GM19467 (cell line): ENCODE results near the gene ATAD1.
"Not testable (repeated sequence)": the region's sequence is repeated elsewhere in the genome, so short reads cannot be mapped to it uniquely, and the experiment has no call there.

Experiments used
- ATAC-seq: cut with Tn5 transposase; IDR thresholded peaks from one replicate; pipeline ENCODE4 v1.9.1; 2021; ENCODE audit warnings: mild to moderate bottlenecking, moderate library complexity; ENCODE audit not compliant: unreplicated experiment

ATAD1 gene

GRCh38 chr10:87817609-87818504, at the start of gene ATAD1:
ATAD1 (minus strand) TSS chr10:87818226; CDS start chr10:87814599, 3,627 bp downstream.
- peak; percentile 75 for ATAC-seq

- no peak for ATAC-seq
These were observed 49.4 kb upstream of the ATAD1 start for GRCh38 chr10:87867453-87867852.

- no peak for ATAC-seq
These were observed 48.5 kb upstream of the ATAD1 start for GRCh38 chr10:87866412-87866974.

- no peak for ATAC-seq
These were observed 47.3 kb upstream of the ATAD1 start for GRCh38 chr10:87865241-87865881.

GRCh38 chr10:87864496-87865059, 46.6 kb upstream of the ATAD1 start:
- ATAC-seq = no peak

GRCh38 chr10:87863951-87864495, 46.0 kb upstream of the ATAD1 start:
- not testable (repeated sequence) for ATAC-seq

- peak; percentile 30 for ATAC-seq
These were observed 45.3 kb upstream of the ATAD1 start, which contains the start of the genes KLLN and PTEN for GRCh38 chr10:87863053-87863943. KLLN (minus strand) TSS chr10:87863533; CDS start chr10:87862487, 1,046 bp downstream. PTEN (plus strand) TSS chr10:87863625; CDS start chr10:87864470, 845 bp downstream.

- peak; percentile 16 for ATAC-seq
These were observed 44.6 kb upstream of the ATAD1 start for GRCh38 chr10:87862679-87863052.

GRCh38 chr10:87861953-87862678, 44.1 kb upstream of the ATAD1 start:
- peak; percentile 44 for ATAC-seq

GRCh38 chr10:87861566-87861952, 43.5 kb upstream of the ATAD1 start:
- ATAC-seq = peak; percentile 14

- no peak for ATAC-seq
These were observed 42.9 kb upstream of the ATAD1 start for GRCh38 chr10:87860816-87861403.

GRCh38 chr10:87860156-87860795, 42.2 kb upstream of the ATAD1 start:
- no peak for ATAC-seq

GRCh38 chr10:87855665-87856064, 37.6 kb upstream of the ATAD1 start:
- not testable (repeated sequence) for ATAC-seq

- ATAC-seq = not testable (repeated sequence)
These were observed 37.2 kb upstream of the ATAD1 start for GRCh38 chr10:87855247-87855646.

GRCh38 chr10:87852089-87852488, 34.1 kb upstream of the ATAD1 start:
- no peak for ATAC-seq

GRCh38 chr10:87850742-87851205, 32.7 kb upstream of the ATAD1 start:
- no peak for ATAC-seq

- ATAC-seq = no peak
These were observed 31.0 kb upstream of the ATAD1 start for GRCh38 chr10:87849001-87849400.

- no peak for ATAC-seq
These were observed 29.5 kb upstream of the ATAD1 start for GRCh38 chr10:87847550-87847949.
